LNCAP (cell line): Measurements from ENCODE around the gene HAUS1.

Experiments
- TF ChIP-seq, protein P1 (sequence below): fragments of 450-650 bp; IDR thresholded peaks from 2 replicates; pipeline ENCODE4 v1.5.1; 2017; ENCODE audit warnings: mild to moderate bottlenecking

HAUS1 gene

GRCh38 chr18:46155641-46156051 lies 51.5 kb downstream of the HAUS1 start:
- TF ChIP-seq, protein P1, sequence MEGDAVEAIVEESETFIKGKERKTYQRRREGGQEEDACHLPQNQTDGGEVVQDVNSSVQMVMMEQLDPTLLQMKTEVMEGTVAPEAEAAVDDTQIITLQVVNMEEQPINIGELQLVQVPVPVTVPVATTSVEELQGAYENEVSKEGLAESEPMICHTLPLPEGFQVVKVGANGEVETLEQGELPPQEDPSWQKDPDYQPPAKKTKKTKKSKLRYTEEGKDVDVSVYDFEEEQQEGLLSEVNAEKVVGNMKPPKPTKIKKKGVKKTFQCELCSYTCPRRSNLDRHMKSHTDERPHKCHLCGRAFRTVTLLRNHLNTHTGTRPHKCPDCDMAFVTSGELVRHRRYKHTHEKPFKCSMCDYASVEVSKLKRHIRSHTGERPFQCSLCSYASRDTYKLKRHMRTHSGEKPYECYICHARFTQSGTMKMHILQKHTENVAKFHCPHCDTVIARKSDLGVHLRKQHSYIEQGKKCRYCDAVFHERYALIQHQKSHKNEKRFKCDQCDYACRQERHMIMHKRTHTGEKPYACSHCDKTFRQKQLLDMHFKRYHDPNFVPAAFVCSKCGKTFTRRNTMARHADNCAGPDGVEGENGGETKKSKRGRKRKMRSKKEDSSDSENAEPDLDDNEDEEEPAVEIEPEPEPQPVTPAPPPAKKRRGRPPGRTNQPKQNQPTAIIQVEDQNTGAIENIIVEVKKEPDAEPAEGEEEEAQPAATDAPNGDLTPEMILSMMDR, result no peak

DNA sequence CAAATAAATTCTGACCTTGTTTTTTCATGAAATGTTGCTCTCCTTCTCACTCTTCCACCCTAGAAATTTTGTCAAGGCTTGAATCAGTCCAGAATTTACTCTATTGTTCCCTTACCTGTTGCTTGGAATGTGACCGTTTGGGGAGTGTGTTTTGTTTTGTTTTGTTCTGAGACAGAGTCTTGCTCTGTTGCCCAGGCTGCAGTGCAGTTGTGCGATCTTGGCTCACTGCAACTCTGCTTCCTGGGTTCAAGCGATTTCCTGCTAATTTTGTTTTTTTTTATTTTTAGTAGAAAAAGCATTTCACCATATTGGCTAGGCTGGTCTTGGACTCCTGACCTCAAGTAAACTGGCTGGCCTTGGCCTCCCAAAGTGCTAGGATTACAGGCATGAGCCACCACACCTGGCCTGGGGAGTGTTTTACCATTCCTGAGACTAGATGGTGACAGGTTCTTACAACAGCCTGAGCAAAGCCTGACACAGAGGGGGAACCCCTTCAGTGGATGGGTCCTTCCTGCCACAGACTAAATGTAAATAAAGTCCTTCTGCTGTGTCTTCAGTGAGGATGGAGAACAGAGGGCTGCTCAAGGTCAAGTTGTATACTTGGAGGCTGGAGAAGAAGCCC lies 52.0 kb downstream of the HAUS1 start:
- TF ChIP-seq, protein P1, result no peak

DNA sequence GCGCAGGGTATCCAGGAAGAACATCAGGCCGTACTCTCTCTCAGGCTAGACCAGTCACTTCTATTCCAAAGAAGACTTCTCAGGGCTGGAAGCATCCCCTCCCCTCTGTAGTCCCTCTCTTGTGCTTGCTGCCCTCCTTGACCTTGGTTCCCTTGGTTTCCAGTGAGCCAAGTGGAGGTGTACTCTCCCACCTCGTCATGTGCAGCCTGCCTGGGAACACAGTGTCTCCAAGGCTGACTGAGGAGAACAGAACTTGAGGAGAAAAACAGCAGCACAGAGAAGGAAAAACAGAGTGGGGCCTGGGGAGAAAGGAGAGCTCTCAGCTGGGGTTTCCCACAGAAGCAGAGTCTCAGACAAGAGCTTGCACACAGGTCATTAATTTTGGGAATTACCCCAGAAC lies 52.7 kb downstream of the HAUS1 start:
- TF ChIP-seq, protein P1, result no peak

- TF ChIP-seq, protein P1, result no peak
Observed at GRCh38 chr18:46158499-46158898, 54.3 kb downstream of the HAUS1 start.

- TF ChIP-seq, protein P1, result no peak
Observed at GRCh38 chr18:46160050-46160798, 56.0 kb downstream of the HAUS1 start.

- TF ChIP-seq, protein P1, result no peak
Observed at GRCh38 chr18:46161703-46162396, 57.7 kb downstream of the HAUS1 start.

- TF ChIP-seq, protein P1, result no peak
Observed at GRCh38 chr18:46163091-46163490, 58.9 kb downstream of the HAUS1 start.
